T-helper 17 cell (primary cell): ENCODE data around the gene RPRML. TPM values are rescaled to one million over a fixed set of nuclear protein-coding genes. Genes with fewer than 3 reads are reported as not detected.

ENCODE experiments used
- ATAC-seq: fragments of 150-1000 bp; cut with Tn5 transposase; 2 replicates; pipeline ENCODE4 v1.10.0; 2021; ENCODE audit warnings: mild to moderate bottlenecking, moderate library complexity
- DNase-seq, 3 donors: peaks; one replicate each; pipeline versions ENCODE4 v3.0.0 to v3.0.0-alpha.2; 2020 to 2021
- H3K9me3 ChIP-seq: one replicate; pipeline ENCODE4 v1.7.0; 2013; ENCODE audit warnings: low read length, mild to moderate bottlenecking; ENCODE audit not compliant: control insufficient read depth, poor library complexity, severe bottlenecking
- H3K27ac Mint-ChIP-seq: one replicate; pipeline ENCODE4 v1.8.0; 2022; ENCODE audit warnings: mild to moderate bottlenecking, moderate library complexity, mixed read lengths
- H3K27me3 Mint-ChIP-seq: one replicate; pipeline ENCODE4 v1.8.0; 2022; ENCODE audit warnings: mixed read lengths
- H3K36me3 Mint-ChIP-seq: one replicate; pipeline ENCODE4 v1.8.0; 2022; ENCODE audit warnings: low read depth, mixed read lengths
- H3K4me1 Mint-ChIP-seq: one replicate; pipeline ENCODE4 v1.8.0; 2022; ENCODE audit warnings: mild to moderate bottlenecking, mixed read lengths
- H3K4me3 Mint-ChIP-seq: one replicate; pipeline ENCODE4 v1.8.0; 2022; ENCODE audit warnings: mild to moderate bottlenecking, moderate library complexity, mixed read lengths
- total RNA-seq, 4 donors: library from RNA in 2 of 4; stranded (reverse) in 2 of 4; gene quantifications; one replicate each; pipeline ENCODE4 v1.2.3 and lab custom pipeline; 2022 to 2026

The RPRML gene
- total RNA-seq, 2 donors from 2014 or later, result not detected

GRCh38 chr17:46949291-46950174 lies 29.5 kb downstream of the RPRML start:
- Mint-ChIP-seq H3K27ac (no peak overlapping the region), H3K36me3 (no peaks in the 10 kb centered on the region)

DNA sequence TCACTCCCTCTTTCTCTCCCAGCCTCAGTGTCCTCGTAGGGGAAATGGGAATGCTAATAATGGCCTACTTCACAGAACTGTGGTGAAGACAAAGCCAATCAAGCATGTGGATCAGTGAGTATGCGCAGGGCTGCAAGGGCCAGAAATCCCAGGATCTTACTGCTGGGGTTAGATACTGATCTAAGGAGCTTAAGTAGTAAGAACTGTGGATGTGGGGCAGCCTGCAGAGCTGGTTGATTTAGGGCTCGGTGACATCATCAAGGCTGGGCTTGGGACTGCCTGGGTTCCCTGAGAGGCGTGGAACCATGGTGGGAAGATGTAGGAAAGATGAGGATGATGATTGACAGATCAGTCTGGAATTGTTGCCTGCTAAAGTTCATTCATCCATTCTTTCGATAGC lies 30.5 kb downstream of the RPRML start:
- H3K9me3 ChIP-seq, result no peaks in the 10 kb centered on the region
- DNase-seq (no peak), ATAC-seq (no peak)
- Mint-ChIP-seq H3K36me3 (no peaks in the 10 kb centered on the region), H3K27ac (no peak overlapping the region), H3K4me3 (no peak overlapping the region), H3K27me3 (no peaks in the 10 kb centered on the region), H3K4me1 (peaks cover 13% of the 10 kb centered on the region)

More at GRCh38 chr17:46949291-46950174, 29.5 kb downstream of the RPRML start:
- H3K9me3 ChIP-seq, result no peaks in the 10 kb centered on the region
- H3K27me3 Mint-ChIP-seq, result no peaks in the 10 kb centered on the region
- ATAC-seq (no peak), DNase-seq (no peak)
- peaks cover 6% of the 10 kb centered on the region for H3K4me1 Mint-ChIP-seq
- H3K4me3 Mint-ChIP-seq, result no peak overlapping the region

DNA sequence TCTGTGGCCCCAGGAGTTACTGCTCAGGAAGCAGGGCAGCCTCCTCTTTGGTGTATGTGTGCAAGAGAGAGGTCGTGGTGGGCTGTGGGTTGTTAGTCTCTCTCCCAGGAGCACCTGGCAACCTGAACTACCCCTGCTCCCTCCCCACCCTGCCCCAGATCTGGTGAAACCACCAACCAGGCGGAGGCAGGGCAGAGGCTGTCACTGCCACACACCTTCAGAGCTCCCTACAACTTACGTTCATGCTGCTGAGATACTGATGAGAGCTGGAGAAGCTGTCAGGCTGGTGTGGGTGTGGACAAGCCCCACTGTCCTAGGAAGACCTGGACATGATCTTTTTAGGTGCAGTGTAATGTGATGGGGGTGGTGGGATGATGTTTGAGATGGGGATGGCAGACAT lies 31.8 kb downstream of the RPRML start:
- Mint-ChIP-seq H3K4me3 (no peak overlapping the region), H3K27me3 (no peaks in the 10 kb centered on the region), H3K4me1 (peaks cover 15% of the 10 kb centered on the region), H3K36me3 (no peaks in the 10 kb centered on the region), H3K27ac (no peak overlapping the region)
- no peak for ATAC-seq
- no peak for DNase-seq
- no peaks in the 10 kb centered on the region for H3K9me3 ChIP-seq

- no peak for DNase-seq
- no peaks in the 10 kb centered on the region for H3K9me3 ChIP-seq
- no peaks in the 10 kb centered on the region for H3K27me3 Mint-ChIP-seq
- no peak for ATAC-seq
- no peak overlapping the region for H3K4me3 Mint-ChIP-seq
- H3K4me1 Mint-ChIP-seq, result peaks cover 15% of the 10 kb centered on the region
- peaks cover 1% of the 10 kb centered on the region for H3K36me3 Mint-ChIP-seq
- no peak overlapping the region for H3K27ac Mint-ChIP-seq
Observed at GRCh38 chr17:46944931-46945330, 34.1 kb downstream of the RPRML start.

DNA sequence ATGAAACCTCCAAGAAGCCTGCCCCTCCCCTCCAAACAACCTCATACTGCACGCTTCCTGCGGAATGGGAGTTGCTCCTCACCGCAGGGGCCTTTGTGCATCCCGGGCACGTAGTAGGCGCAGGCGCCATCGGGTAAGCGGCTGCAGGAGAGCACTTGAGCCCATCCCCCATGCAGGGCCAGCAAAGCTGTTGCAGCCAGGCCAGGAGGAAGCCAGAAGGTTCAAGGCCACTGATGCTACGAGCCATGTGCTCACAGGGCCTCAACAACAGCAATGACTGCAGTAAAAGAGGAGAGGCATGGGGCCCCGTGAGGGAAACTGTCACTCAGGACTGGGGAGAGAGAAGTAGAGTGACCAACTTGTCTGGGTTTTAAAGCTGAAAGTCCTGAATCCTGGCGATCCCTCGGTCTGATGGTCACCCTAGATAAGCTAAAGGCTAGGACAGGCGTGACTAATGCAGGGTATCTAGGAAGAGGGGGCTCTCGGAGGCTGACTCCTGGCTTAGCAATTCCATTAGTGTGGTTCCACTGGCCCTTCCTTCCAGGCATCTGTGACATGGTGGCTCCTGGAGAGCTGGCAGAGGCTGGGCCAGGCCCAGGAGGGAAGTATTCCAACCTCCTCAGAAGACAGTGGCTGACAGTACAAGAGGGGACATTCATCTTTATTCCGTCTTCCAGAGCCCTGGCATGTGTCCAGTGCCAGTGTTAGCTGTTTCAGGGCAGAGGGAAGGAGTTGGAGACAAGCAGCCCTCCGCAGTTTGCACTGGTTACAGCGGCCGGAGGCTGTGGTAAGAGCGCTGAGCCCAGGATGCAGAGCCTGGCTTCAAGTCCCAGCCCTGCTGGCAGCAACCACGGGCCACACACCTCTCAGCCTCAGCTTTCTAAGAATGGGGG lies 35.3 kb downstream of the RPRML start:
- DNase-seq, result no peak
- no peak for ATAC-seq
- H3K27ac Mint-ChIP-seq, result peak overlapping the region; percentile 73
- H3K27me3 Mint-ChIP-seq, result no peaks in the 10 kb centered on the region
- peaks cover 15% of the 10 kb centered on the region for H3K4me1 Mint-ChIP-seq
- H3K4me3 Mint-ChIP-seq, result peak overlapping the region; percentile 60
- H3K36me3 Mint-ChIP-seq, result peaks cover 2% of the 10 kb centered on the region
- no peaks in the 10 kb centered on the region for H3K9me3 ChIP-seq

DNA sequence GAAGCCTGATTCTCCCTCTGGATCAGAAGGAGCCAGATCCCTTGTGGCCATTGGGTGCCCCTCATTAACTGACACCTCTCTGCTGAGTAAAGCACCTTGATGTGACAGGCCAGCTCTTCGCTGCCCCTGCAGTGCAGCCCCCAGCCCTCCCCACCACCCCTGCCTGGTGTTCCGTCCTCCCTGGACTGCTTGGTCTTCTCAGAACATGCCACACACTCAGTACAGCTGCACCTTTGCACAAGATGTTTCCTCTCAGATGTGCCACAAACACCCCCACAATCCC lies 35.9 kb downstream of the RPRML start:
- no peak for ATAC-seq
- no peaks in the 10 kb centered on the region for H3K9me3 ChIP-seq
- no peak for DNase-seq
- peaks cover 2% of the 10 kb centered on the region for H3K36me3 Mint-ChIP-seq
- H3K27ac Mint-ChIP-seq, result peak overlapping the region; percentile 73
- peak overlapping the region; percentile 60 for H3K4me3 Mint-ChIP-seq
- no peaks in the 10 kb centered on the region for H3K27me3 Mint-ChIP-seq
- peaks cover 15% of the 10 kb centered on the region for H3K4me1 Mint-ChIP-seq

GRCh38 chr17:46942441-46943217 lies 36.4 kb downstream of the RPRML start:
- DNase-seq (peak in 1 of 3 donors; percentile 26), ATAC-seq (peak; percentile 50)
- peaks cover 2% of the 10 kb centered on the region for H3K36me3 Mint-ChIP-seq
- no peaks in the 10 kb centered on the region for H3K27me3 Mint-ChIP-seq
- peak overlapping the region; percentile 73 for H3K27ac Mint-ChIP-seq
- peaks cover 15% of the 10 kb centered on the region for H3K4me1 Mint-ChIP-seq
- H3K4me3 Mint-ChIP-seq, result no peak overlapping the region
- H3K9me3 ChIP-seq, result no peaks in the 10 kb centered on the region

- H3K4me3 Mint-ChIP-seq, result no peak overlapping the region
- no peaks in the 10 kb centered on the region for H3K9me3 ChIP-seq
- peaks cover 15% of the 10 kb centered on the region for H3K4me1 Mint-ChIP-seq
- peaks cover 2% of the 10 kb centered on the region for H3K36me3 Mint-ChIP-seq
- H3K27ac Mint-ChIP-seq, result no peak overlapping the region
- H3K27me3 Mint-ChIP-seq, result no peaks in the 10 kb centered on the region
- DNase-seq (peak; percentile 25 to 51 (median 26)), ATAC-seq (peak; percentile 89)
Observed at GRCh38 chr17:46940692-46941404, 38.2 kb downstream of the RPRML start.

- DNase-seq, result no peak
- no peak overlapping the region for H3K4me3 Mint-ChIP-seq
- no peak overlapping the region for H3K27ac Mint-ChIP-seq
- no peaks in the 10 kb centered on the region for H3K27me3 Mint-ChIP-seq
- H3K9me3 ChIP-seq, result no peaks in the 10 kb centered on the region
- peaks cover 4% of the 10 kb centered on the region for H3K4me1 Mint-ChIP-seq
- H3K36me3 Mint-ChIP-seq, result peaks cover 2% of the 10 kb centered on the region
- ATAC-seq, result no peak
Observed at GRCh38 chr17:46935658-46936266, 43.3 kb downstream of the RPRML start.

GRCh38 chr17:46931596-46931995 lies 47.5 kb downstream of the RPRML start:
- Mint-ChIP-seq H3K27ac (no peak overlapping the region), H3K4me1 (peaks cover 19% of the 10 kb centered on the region), H3K27me3 (no peaks in the 10 kb centered on the region), H3K36me3 (no peaks in the 10 kb centered on the region), H3K4me3 (no peak overlapping the region)
- DNase-seq (no peak), ATAC-seq (no peak)
- H3K9me3 ChIP-seq, result no peaks in the 10 kb centered on the region

GRCh38 chr17:46930051-46930450 lies 49.0 kb downstream of the RPRML start:
- no peaks in the 10 kb centered on the region for H3K27me3 Mint-ChIP-seq

DNA sequence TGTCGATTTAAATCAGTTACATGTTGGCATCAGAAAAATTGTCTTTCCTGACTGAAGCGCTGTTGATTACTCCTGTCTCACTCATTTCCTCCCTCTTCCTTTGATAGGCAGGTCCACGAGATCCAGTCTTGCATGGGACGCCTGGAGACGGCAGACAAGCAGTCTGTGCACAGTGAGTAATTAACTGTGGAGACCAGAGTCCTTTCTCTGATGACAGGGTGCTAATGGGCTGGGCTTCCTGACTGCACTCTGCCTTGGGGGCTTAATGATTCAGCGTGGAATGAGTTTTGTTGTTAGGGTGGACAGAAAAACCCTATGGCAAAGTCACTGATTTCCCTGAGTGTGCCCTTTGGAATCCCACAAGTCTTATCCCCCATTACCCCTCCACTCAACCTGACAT lies 49.6 kb downstream of the RPRML start:
- peaks cover 32% of the 10 kb centered on the region for H3K4me1 Mint-ChIP-seq
- H3K36me3 Mint-ChIP-seq, result no peaks in the 10 kb centered on the region
- no peak for ATAC-seq
- no peaks in the 10 kb centered on the region for H3K9me3 ChIP-seq
- H3K4me3 Mint-ChIP-seq, result no peak overlapping the region
- no peak overlapping the region for H3K27ac Mint-ChIP-seq
- no peak for DNase-seq
- H3K27me3 Mint-ChIP-seq, result no peaks in the 10 kb centered on the region

More at GRCh38 chr17:46930051-46930450, 49.0 kb downstream of the RPRML start:
- H3K9me3 ChIP-seq, result no peaks in the 10 kb centered on the region
- ATAC-seq (no peak), DNase-seq (no peak)
- Mint-ChIP-seq H3K27ac (no peak overlapping the region), H3K36me3 (no peaks in the 10 kb centered on the region), H3K4me3 (no peak overlapping the region), H3K4me1 (peaks cover 28% of the 10 kb centered on the region)
